HCT116 (cell line): Measurements from ENCODE around the gene FAIM. TPM values are rescaled to one million over a fixed set of nuclear protein-coding genes. Genes with fewer than 3 reads are reported as not detected.

Experiments
- ATAC-seq: fragments of 200-7000 bp; cut with Tn5 transposase; 2 replicates; pipeline ENCODE4 v1.9.1; 2020; ENCODE audit warnings: mild to moderate bottlenecking, moderate library complexity
- BruUV-seq: library from RNA; stranded (reverse); fragments of 400-500 nt; replicated peaks from 2 replicates; lab custom pipeline; 2021; lab: Mats Ljungman, UMichigan
- CTCF ChIA-PET: fragments of 300-600 bp; sonication (Branson Sonifier 250); formaldehyde crosslinking; loops from one replicate; lab custom pipeline; 2021; ENCODE audit warnings: antibody characterized with exemption; lab: Charles Lee
- POLR2A ChIA-PET: fragments of 300-600, 350-600 bp; sonication (Branson Sonifier 250); formaldehyde crosslinking; loops from one replicate; lab custom pipeline; 2021; ENCODE audit warnings: antibody characterized with exemption; lab: Charles Lee
- RAD21 ChIA-PET, 2 experiments: fragments of 300-600 bp; sonication (Branson Sonifier 250); formaldehyde crosslinking; loops; one replicate each; lab custom pipeline; 2023; ENCODE audit warnings: low total read pairs in 2 of 2; ENCODE audit not compliant: uncharacterized antibody in 2 of 2, unreplicated experiment in 2 of 2, low non-redundant PET in 1 of 2; lab: Charles Lee
- DNase-seq: peaks from one replicate; pipeline ENCODE4 v3.0.0-alpha.2; 2010; ENCODE audit warnings: low read depth, low spot score
- H2AFZ ChIP-seq: fragments of 200-600 bp; shearing (Covaris generic), sonication (generic); 2 replicates; pipeline ENCODE4 v1.6.1; 2017; ENCODE audit warnings: low read depth, mixed run types, mixed read lengths, antibody characterized with exemption, low read length; ENCODE audit not compliant: poor library complexity, severe bottlenecking
- H3K27ac ChIP-seq: 2 replicates; pipeline ENCODE4 v1.5.1; 2012; ENCODE audit warnings: low read depth, low read length
- H3K27me3 ChIP-seq: fragments of 200-600 bp; sonication (generic); 2 replicates; pipeline ENCODE4 v1.6.1; 2016; ENCODE audit warnings: mixed run types, low read length, mixed read lengths; ENCODE audit not compliant: insufficient read depth
- H3K36me3 ChIP-seq, 2 experiments: fragments of 200-500 bp in 1 of 2; fragments of 200-600 bp in 1 of 2; sonication (Bioruptor generic) in 1 of 2; sonication (generic) in 1 of 2; 2 replicates each; pipeline versions ENCODE4 v1.5.1 to v1.6.1; 2014 to 2016; ENCODE audit warnings: low read length in 2 of 2, inconsistent platforms in 1 of 2, mixed read lengths in 1 of 2, mixed run types in 1 of 2; ENCODE audit not compliant: insufficient read depth in 2 of 2, control insufficient read depth in 1 of 2
- H3K4me1 ChIP-seq, 2 experiments: fragments of 200-600 bp in 1 of 2; sonication (generic) in 1 of 2; 2 replicates each; pipeline versions ENCODE4 v1.5.1 to v1.6.1; 2012 to 2017; ENCODE audit warnings: low read length in 2 of 2, inconsistent platforms in 1 of 2, mild to moderate bottlenecking in 1 of 2, mixed read lengths in 1 of 2, mixed run types in 1 of 2, moderate library complexity in 1 of 2; ENCODE audit not compliant: insufficient read depth in 2 of 2, control insufficient read depth in 1 of 2
- H3K4me2 ChIP-seq: fragments of 200-600 bp; sonication (generic); 2 replicates; pipeline ENCODE4 v1.6.1; 2017; ENCODE audit warnings: mixed run types, low read length, mixed read lengths
- H3K4me3 ChIP-seq, 2 experiments: fragments of 200-600 bp in 1 of 2; sonication (generic) in 1 of 2; replicated peaks in 1 of 2; 2 replicates each; pipeline ENCODE4 v1.5.1; 2011 to 2016; ENCODE audit warnings: low read length in 2 of 2, control low read depth in 1 of 2, low read depth in 1 of 2, mild to moderate bottlenecking in 1 of 2, mixed read lengths in 1 of 2, mixed run types in 1 of 2
- H3K79me2 ChIP-seq: fragments of 200-600 bp; sonication (generic); 2 replicates; pipeline ENCODE4 v1.6.1; 2017; ENCODE audit warnings: mild to moderate bottlenecking, mixed run types, low read length, moderate library complexity, mixed read lengths; ENCODE audit not compliant: insufficient read depth
- H3K9ac ChIP-seq: fragments of 200-600 bp; sonication (generic); 2 replicates; pipeline ENCODE4 v1.6.1; 2016; ENCODE audit warnings: low read length, mixed read lengths
- H3K9me2 ChIP-seq: fragments of 200-600 bp; sonication (generic), shearing (Covaris generic); 2 replicates; pipeline ENCODE4 v1.6.1; 2017; ENCODE audit warnings: mixed run types, mild to moderate bottlenecking, moderate library complexity; ENCODE audit not compliant: insufficient read depth
- H3K9me3 ChIP-seq, 2 experiments: fragments of 200-500 bp in 1 of 2; fragments of 200-600 bp in 1 of 2; sonication (Bioruptor generic) in 1 of 2; sonication (generic) in 1 of 2; 2 replicates each; pipeline ENCODE4 v1.6.1; 2014 to 2017; ENCODE audit warnings: low read length in 2 of 2, mixed read lengths in 2 of 2, inconsistent platforms in 1 of 2, low read depth in 1 of 2, mild to moderate bottlenecking in 1 of 2, mixed run types in 1 of 2, moderate library complexity in 1 of 2; ENCODE audit not compliant: control insufficient read depth in 1 of 2, insufficient read depth in 1 of 2
- H4K20me1 ChIP-seq: fragments of 200-600 bp; sonication (generic), shearing (Covaris generic); 2 replicates; pipeline ENCODE4 v1.6.1; 2017; ENCODE audit warnings: mixed run types, mild to moderate bottlenecking, moderate library complexity; ENCODE audit not compliant: insufficient read depth
- CTCF ChIP-seq, 3 experiments: fragments of 200-600 bp in 1 of 3; sonication (generic) in 1 of 3; IDR thresholded peaks in 2 of 3; conservative IDR thresholded peaks in 1 of 3; 2 replicates each; pipeline ENCODE4 v1.5.1; 2012 to 2017; ENCODE audit warnings: low read depth in 2 of 3, low read length in 2 of 3, antibody characterized with exemption in 1 of 3, borderline replicate concordance in 1 of 3, control low read depth in 1 of 3, mild to moderate bottlenecking in 1 of 3, mixed read lengths in 1 of 3, mixed run types in 1 of 3, moderate library complexity in 1 of 3; ENCODE audit not compliant: insufficient read depth in 1 of 3
- ELF1 ChIP-seq: IDR thresholded peaks from 2 replicates; pipeline ENCODE4 v1.6.1; 2012; ENCODE audit warnings: low read depth, borderline replicate concordance
- EZH2phosphoT487 ChIP-seq: fragments of 200-600 bp; IDR thresholded peaks from 2 replicates; pipeline ENCODE4 v1.6.1; 2018; ENCODE audit warnings: antibody characterized with exemption, borderline replicate concordance
- FOSL1 ChIP-seq: IDR thresholded peaks from 2 replicates; pipeline ENCODE4 v1.6.1; 2012; ENCODE audit warnings: low read depth
- POLR2A ChIP-seq: IDR thresholded peaks from 2 replicates; pipeline ENCODE4 v1.7.0; 2011; ENCODE audit warnings: borderline replicate concordance; ENCODE audit not compliant: insufficient read depth, insufficient read length; ENCODE audit errors: extremely low read depth
- REST ChIP-seq: IDR thresholded peaks from 2 replicates; pipeline ENCODE4 v1.6.1; 2012; ENCODE audit warnings: low read depth
- SIN3A ChIP-seq: IDR thresholded peaks from 2 replicates; pipeline ENCODE4 v1.6.1; 2012; ENCODE audit warnings: low read depth
- SP1 ChIP-seq: IDR thresholded peaks from 2 replicates; pipeline ENCODE4 v1.6.1; 2012; ENCODE audit warnings: low read depth
- SRF ChIP-seq: IDR thresholded peaks from 2 replicates; pipeline ENCODE4 v1.6.1; 2012; ENCODE audit warnings: low read depth
- TCF7L2 ChIP-seq: IDR thresholded peaks from 2 replicates; pipeline ENCODE4 v1.7.0; 2011; ENCODE audit warnings: borderline replicate concordance, inconsistent platforms; ENCODE audit not compliant: insufficient read depth, insufficient read length; ENCODE audit errors: extremely low read depth
- YY1 ChIP-seq: IDR thresholded peaks from 2 replicates; pipeline ENCODE4 v1.6.1; 2011; ENCODE audit warnings: low read length, low read depth, moderate library complexity, mild to moderate bottlenecking; ENCODE audit not compliant: insufficient replicate concordance; ENCODE audit errors: extremely low read depth
- ZFX ChIP-seq: fragments of 450-650 bp; IDR thresholded peaks from 2 replicates; pipeline ENCODE4 v1.6.1; 2017
- ZNF274 ChIP-seq: fragments of 200-500 bp; sonication (Bioruptor generic); IDR thresholded peaks from 2 replicates; pipeline ENCODE4 v1.6.1; 2014; ENCODE audit warnings: mild to moderate bottlenecking, low read depth, low read length, inconsistent platforms
- intact Hi-C: fragments of 100-400 bp; cut with micrococcal nuclease; formaldehyde crosslinking; loops from 2 replicates; pipeline ENCODE4 v1.10.0; 2022
- total RNA-seq: library from RNA; stranded (reverse); gene quantifications from one replicate; pipeline ENCODE4 v1.2.1, GENCODE V29; 2021; ENCODE audit not compliant: unreplicated experiment
- TF ChIP-seq, protein P1 (sequence below): IDR thresholded peaks from 2 replicates; pipeline ENCODE4 v1.6.1; 2011; ENCODE audit warnings: mild to moderate bottlenecking, low read length, moderate library complexity; ENCODE audit not compliant: insufficient replicate concordance; ENCODE audit errors: extremely low read depth

FAIM gene
- total RNA-seq, 1 experiment from 2014 or later, result 12.2 TPM

- peaks cover 6 to 7% of the 10 kb centered on the region in 2 experiments; a peak in 2 of 4 replicates for H3K9me3 ChIP-seq
- H3K79me2 ChIP-seq, result no peaks in the 10 kb centered on the region
- DNase-seq (no peak), ATAC-seq (no peak)
- no peak overlapping the region for H3K4me3 ChIP-seq
- no peak overlapping the region for H3K9ac ChIP-seq
- H3K36me3 ChIP-seq, result no peaks in the 10 kb centered on the region; a peak in 1 of 4 replicates
- BruUV-seq, result no TSS peak
- no peak overlapping the region for H3K4me2 ChIP-seq
- CTCF ChIA-PET, result no interaction called here
- H3K9me2 ChIP-seq, result no peaks in the 10 kb centered on the region
- RAD21 ChIA-PET, result no interaction called here
- no peak for TF ChIP-seq YY1
- TF ChIP-seq ZNF274, result no peak
- TF ChIP-seq SP1, result no peak
- TF ChIP-seq REST, result no peak
- no peak for TF ChIP-seq ZFX
- no peak for TF ChIP-seq TCF7L2
- TF ChIP-seq, protein P1, sequence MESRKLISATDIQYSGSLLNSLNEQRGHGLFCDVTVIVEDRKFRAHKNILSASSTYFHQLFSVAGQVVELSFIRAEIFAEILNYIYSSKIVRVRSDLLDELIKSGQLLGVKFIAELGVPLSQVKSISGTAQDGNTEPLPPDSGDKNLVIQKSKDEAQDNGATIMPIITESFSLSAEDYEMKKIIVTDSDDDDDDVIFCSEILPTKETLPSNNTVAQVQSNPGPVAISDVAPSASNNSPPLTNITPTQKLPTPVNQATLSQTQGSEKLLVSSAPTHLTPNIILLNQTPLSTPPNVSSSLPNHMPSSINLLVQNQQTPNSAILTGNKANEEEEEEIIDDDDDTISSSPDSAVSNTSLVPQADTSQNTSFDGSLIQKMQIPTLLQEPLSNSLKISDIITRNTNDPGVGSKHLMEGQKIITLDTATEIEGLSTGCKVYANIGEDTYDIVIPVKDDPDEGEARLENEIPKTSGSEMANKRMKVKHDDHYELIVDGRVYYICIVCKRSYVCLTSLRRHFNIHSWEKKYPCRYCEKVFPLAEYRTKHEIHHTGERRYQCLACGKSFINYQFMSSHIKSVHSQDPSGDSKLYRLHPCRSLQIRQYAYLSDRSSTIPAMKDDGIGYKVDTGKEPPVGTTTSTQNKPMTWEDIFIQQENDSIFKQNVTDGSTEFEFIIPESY, result no peak
- TF ChIP-seq EZH2phosphoT487, result no peak
- no peak for TF ChIP-seq SRF
- no peak for TF ChIP-seq FOSL1
- TF ChIP-seq ELF1, result no peak
- TF ChIP-seq POLR2A, result no peak
- TF ChIP-seq CTCF (IDR thresholded peaks at IDR 0.05 in 2 of 3, conservative IDR thresholded peaks at IDR 0.05 in 1 of 3; ENCODE audit: borderline replicate concordance in 1 of 3, insufficient read depth in 1 of 3, low read depth in 2 of 3, low read length in 2 of 3), result no peak
- TF ChIP-seq SIN3A, result no peak
- POLR2A ChIA-PET, result no interaction called here
- no peak overlapping the region for H2AFZ ChIP-seq
- intact Hi-C loops, result no loop called here
- no peak overlapping the region for H3K27ac ChIP-seq
- no peaks in the 10 kb centered on the region for H3K27me3 ChIP-seq
- no peaks in the 10 kb centered on the region for H4K20me1 ChIP-seq
- H3K4me1 ChIP-seq, result no peaks in the 10 kb centered on the region
These were observed 49.4 kb upstream of the FAIM start for GRCh38 chr3:138559134-138559533.
